ENCODE results near the gene PSMG2.
"Not testable (repeated sequence)": the region's sequence is repeated elsewhere in the genome, so short reads cannot be mapped to it uniquely, and the experiment has no call there.

PSMG2 gene

GRCh38 chr18:12758566-12758965, 55.7 kb downstream of the PSMG2 start:
- not testable (repeated sequence) for DNase-seq (ENCODE audit: low read depth in 3 of 3, low spot score in 1 of 3)

- DNase-seq (ENCODE audit: low read depth in 3 of 3, low spot score in 1 of 3), result no peak
Observed at GRCh38 chr18:12765126-12765525, 62.3 kb downstream of the PSMG2 start.

GRCh38 chr18:12765586-12765985, 62.7 kb downstream of the PSMG2 start:
- DNase-seq (ENCODE audit: low read depth in 3 of 3, low spot score in 1 of 3), result no peak

GRCh38 chr18:12766986-12767433, 64.2 kb downstream of the PSMG2 start:
- no peak for DNase-seq (ENCODE audit: low read depth in 3 of 3, low spot score in 1 of 3)

- no peak for DNase-seq (ENCODE audit: low read depth in 3 of 3, low spot score in 1 of 3)
Observed at GRCh38 chr18:12767580-12768155, 64.8 kb downstream of the PSMG2 start.

GRCh38 chr18:12768625-12769024, 65.8 kb downstream of the PSMG2 start:
- no peak for DNase-seq (ENCODE audit: low read depth in 3 of 3, low spot score in 1 of 3)

GRCh38 chr18:12769136-12769535, 66.3 kb downstream of the PSMG2 start:
- no peak for DNase-seq (ENCODE audit: low read depth in 3 of 3, low spot score in 1 of 3)

GRCh38 chr18:12769644-12770440, 67.0 kb downstream of the PSMG2 start:
- no peak for DNase-seq (ENCODE audit: low read depth in 3 of 3, low spot score in 1 of 3)

- DNase-seq (ENCODE audit: low read depth in 3 of 3, low spot score in 1 of 3), result no peak
Observed at GRCh38 chr18:12770469-12771219, 67.8 kb downstream of the PSMG2 start.

GRCh38 chr18:12772111-12772510, 69.3 kb downstream of the PSMG2 start:
- no peak for DNase-seq (ENCODE audit: low read depth in 3 of 3, low spot score in 1 of 3)

- DNase-seq (ENCODE audit: low read depth in 3 of 3, low spot score in 1 of 3), result no peak
Observed at GRCh38 chr18:12773369-12773768, 70.5 kb downstream of the PSMG2 start.

GRCh38 chr18:12774982-12775381, 72.1 kb downstream of the PSMG2 start:
- DNase-seq (ENCODE audit: low read depth in 3 of 3, low spot score in 1 of 3), result no peak

All from stimulated activated CD4-positive, alpha-beta T cell treated with anti-CD3 and anti-CD28 coated beads, TNF-alpha, amount 100 ng/mL, for 1 hour (primary cell).